Measurements from ENCODE around the gene RHBDF2. TPM values are rescaled to one million over a fixed set of nuclear protein-coding genes. Genes with fewer than 3 reads are reported as not detected.
"Not testable (repeated sequence)": the region's sequence is repeated elsewhere in the genome, so short reads cannot be mapped to it uniquely, and the experiment has no call there.

The RHBDF2 gene
- total RNA-seq, 1 experiment from 2014 or later: 39.6 TPM

DNA sequence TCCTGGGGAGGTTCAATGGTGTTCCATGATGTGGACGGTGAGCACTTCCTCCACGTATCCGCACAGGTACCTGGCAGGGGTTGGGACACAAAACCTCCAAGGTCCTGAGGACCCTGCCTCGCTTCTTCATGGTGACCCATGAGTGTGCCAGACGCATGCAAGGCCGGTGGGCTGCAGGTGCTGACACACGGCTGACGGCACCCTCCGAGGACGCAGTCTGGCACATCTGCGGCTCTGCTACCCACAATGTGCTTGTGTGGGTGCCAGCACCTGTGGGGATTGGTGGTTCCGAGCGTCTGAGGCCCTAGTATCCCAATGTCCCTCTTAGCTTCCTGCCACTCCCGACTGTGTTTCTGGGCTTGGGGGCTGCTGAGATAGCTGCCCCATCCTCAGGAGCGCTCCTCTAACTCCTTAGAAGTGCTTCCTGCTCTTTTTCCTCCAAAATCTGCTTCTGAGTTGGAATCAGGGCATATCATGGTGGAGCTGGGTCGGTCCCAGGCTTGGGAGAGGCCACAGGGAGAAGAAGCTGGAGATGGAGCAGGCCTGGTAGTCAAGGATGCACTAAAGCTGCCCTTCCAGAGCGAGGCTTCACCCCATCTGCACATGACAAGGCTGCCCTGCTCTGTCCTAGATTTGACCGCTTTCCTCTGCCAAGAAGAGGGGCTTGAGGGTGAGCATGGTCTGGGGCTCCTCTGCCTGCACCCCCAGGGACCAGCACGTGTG lies 34.7 kb upstream of the RHBDF2 start:
- Histone ChIP-seq H3K4me3 (no peak overlapping the region), H3K9me3 (ENCODE audit: insufficient read depth, low read depth) (no peaks in the 10 kb centered on the region), H3K4me2 (no peak overlapping the region), H4K20me1 (ENCODE audit: insufficient read depth) (no peaks in the 10 kb centered on the region), H3K9me2 (ENCODE audit: insufficient read depth) (no peaks in the 10 kb centered on the region), H3F3A (ENCODE audit: insufficient read depth, low read depth) (peaks cover 26% of the 10 kb centered on the region), H3K36me3 (ENCODE audit: low read depth) (no peaks in the 10 kb centered on the region), H3K27me3 (ENCODE audit: insufficient read depth, low read depth) (no peaks in the 10 kb centered on the region), H3K4me1 (replicated peaks; ENCODE audit: insufficient read depth) (peaks cover 33% of the 10 kb centered on the region), H3K27ac (no peak overlapping the region), H2AFZ (no peak overlapping the region), H3K79me2 (ENCODE audit: low read depth) (no peaks in the 10 kb centered on the region)
- ChIA-PET POLR2A (ENCODE audit: unreplicated experiment) (no interaction called here), CTCF (interaction anchor here (0.6 kb wide), 1 partner anchor 16 kb away, joined by 16 read pairs; no protein-coding TSS in a partner anchor)
- no peak for DNase-seq
- no TSS peak for BruUV-seq (replicated peaks)
- TF ChIP-seq EZH2 (IDR thresholded peaks at IDR 0.05; ENCODE audit: low read depth) (no peak), CTCF (conservative IDR thresholded peaks at IDR 0.05) (no peak)
- intact Hi-C loops (cut with micrococcal nuclease; ENCODE audit: unreplicated experiment): no loop called here

DNA sequence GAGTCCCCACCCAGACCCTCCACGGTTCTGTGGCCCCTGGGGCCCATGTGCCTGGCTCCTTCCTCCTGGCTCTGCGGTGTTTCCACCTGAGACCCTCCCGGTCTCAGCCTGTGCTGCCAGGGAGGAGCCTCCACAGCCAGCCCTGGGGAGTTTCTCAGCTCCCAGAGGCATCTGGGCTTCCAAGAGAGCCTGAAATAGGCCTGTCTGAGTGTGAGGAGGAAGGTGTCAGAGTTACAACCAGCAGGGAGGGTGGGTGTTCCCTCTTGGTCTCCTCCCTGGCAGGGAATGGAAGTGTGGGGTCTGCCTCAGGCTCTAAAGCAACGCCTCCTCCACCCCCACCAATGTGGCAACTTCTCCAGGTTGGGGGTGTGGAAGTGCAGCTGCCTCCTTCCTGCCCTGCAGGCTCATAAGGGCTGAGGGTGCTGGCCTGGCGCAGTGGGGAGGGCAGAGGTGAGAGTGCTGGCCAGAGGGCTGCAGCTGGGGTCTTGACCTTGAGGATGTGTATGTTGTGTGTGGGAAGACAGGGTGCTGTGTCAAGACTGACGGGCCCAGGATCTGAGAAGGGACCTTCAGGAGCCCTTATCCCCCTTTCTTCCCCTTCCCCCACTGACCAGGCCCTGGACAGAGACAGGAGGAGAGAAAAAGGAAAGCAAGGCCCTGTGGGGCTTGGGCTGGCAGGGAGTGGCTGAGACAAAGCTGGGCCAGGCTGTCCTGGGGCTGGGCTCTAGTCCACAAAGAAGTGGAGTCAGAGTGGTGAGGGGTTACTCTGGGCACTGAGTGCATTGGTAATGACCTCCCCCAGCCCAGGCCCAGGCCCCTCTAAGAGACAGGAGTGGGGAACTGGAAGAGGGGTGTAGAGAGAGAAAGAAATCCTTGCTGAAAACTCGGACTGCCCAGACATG lies 33.9 kb upstream of the RHBDF2 start:
- peaks cover 26% of the 10 kb centered on the region for H3F3A ChIP-seq (ENCODE audit: insufficient read depth, low read depth)
- ChIA-PET POLR2A (ENCODE audit: unreplicated experiment) (no interaction called here), CTCF (interaction anchor here (0.6 kb wide), 1 partner anchor 15 kb away, joined by 16 read pairs; no protein-coding TSS in a partner anchor)
- no peaks in the 10 kb centered on the region for H3K9me3 ChIP-seq (ENCODE audit: insufficient read depth, low read depth)
- peak overlapping the region; percentile 26; the same call in 1 of the 2 replicates for H3K4me2 ChIP-seq
- no peak overlapping the region for H3K27ac ChIP-seq
- no peak overlapping the region for H3K4me3 ChIP-seq
- H3K27me3 ChIP-seq (ENCODE audit: insufficient read depth, low read depth): no peaks in the 10 kb centered on the region
- no peaks in the 10 kb centered on the region for H3K79me2 ChIP-seq (ENCODE audit: low read depth)
- H3K9me2 ChIP-seq (ENCODE audit: insufficient read depth): no peaks in the 10 kb centered on the region
- peaks cover 38% of the 10 kb centered on the region for H3K4me1 ChIP-seq (replicated peaks; ENCODE audit: insufficient read depth)
- no peak for TF ChIP-seq CTCF (conservative IDR thresholded peaks at IDR 0.05)
- TF ChIP-seq EZH2 (IDR thresholded peaks at IDR 0.05; ENCODE audit: low read depth): no peak
- intact Hi-C loops (cut with micrococcal nuclease; ENCODE audit: unreplicated experiment): no loop called here
- peak in 1 of 2 experiments; percentile 31 for DNase-seq
- no peak overlapping the region for H2AFZ ChIP-seq
- no peaks in the 10 kb centered on the region for H3K36me3 ChIP-seq (ENCODE audit: low read depth)
- H4K20me1 ChIP-seq (ENCODE audit: insufficient read depth): no peaks in the 10 kb centered on the region
- BruUV-seq (replicated peaks): no TSS peak

DNA sequence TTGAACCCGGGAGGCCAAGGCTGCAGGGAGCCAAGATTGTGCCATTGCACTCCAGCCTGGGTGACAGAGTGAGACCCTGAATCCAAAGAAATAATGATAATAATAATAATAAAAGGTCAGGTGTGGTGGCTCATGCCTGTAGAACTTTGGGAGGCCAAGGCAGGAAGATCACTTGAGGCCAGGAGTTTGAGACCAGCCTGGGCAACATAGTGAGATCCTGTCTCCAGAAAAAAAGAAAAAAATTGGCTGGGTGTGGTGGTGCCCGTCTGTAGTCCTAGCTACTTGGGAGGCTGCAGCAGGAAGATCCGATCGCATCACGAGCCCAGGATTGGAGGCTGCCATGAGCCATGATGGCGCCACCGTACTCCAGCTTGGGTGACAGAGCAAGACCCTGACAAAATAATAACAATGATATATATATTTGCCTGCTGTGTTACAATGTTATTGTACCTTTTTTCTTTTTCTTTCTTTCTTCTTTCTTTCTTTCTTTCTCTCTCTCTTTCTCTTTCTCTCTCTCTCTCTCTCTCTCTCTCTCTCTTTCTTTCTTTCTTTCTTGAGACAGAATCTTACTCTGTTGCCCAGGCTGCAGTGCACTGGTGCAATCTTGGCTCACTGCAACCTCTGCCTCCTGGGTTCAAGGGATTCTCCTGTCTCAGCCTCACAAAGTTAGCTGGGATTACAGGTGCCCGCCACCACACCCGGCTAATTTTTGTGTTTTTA lies 32.6 kb upstream of the RHBDF2 start:
- H3K9me2 ChIP-seq (ENCODE audit: insufficient read depth); H3K4me2 ChIP-seq; H3K27me3 ChIP-seq (ENCODE audit: insufficient read depth, low read depth); H3K36me3 ChIP-seq (ENCODE audit: low read depth); H2AFZ ChIP-seq; intact Hi-C loops (cut with micrococcal nuclease; ENCODE audit: unreplicated experiment); H3K4me3 ChIP-seq; H4K20me1 ChIP-seq (ENCODE audit: insufficient read depth); CTCF ChIA-PET; H3K79me2 ChIP-seq (ENCODE audit: low read depth); H3K27ac ChIP-seq; BruUV-seq (replicated peaks); H3K9me3 ChIP-seq (ENCODE audit: insufficient read depth, low read depth); DNase-seq: not testable (repeated sequence)
- Histone ChIP-seq H3F3A (ENCODE audit: insufficient read depth, low read depth) (peaks cover 26% of the 10 kb centered on the region), H3K4me1 (replicated peaks; ENCODE audit: insufficient read depth) (peaks cover 49% of the 10 kb centered on the region)
- POLR2A ChIA-PET (ENCODE audit: unreplicated experiment): interaction anchor here (0.8 kb wide), 1 partner anchor 102 kb away, joined by 24 read pairs; no protein-coding TSS in a partner anchor

Measured in PC-9 (cell line).